GM10266 (cell line): ENCODE measurements around the gene NEK7.

ENCODE experiments used
- DNase-seq: peaks from one replicate; pipeline ENCODE4 v3.0.0; 2012; ENCODE audit errors: extremely low spot score
- TF ChIP-seq, protein P1 (sequence below): IDR thresholded peaks from 2 replicates; pipeline ENCODE4 v1.5.1; 2012; ENCODE audit warnings: mild to moderate bottlenecking, low read depth; ENCODE audit not compliant: control insufficient read depth, insufficient read depth; ENCODE audit errors: missing control alignments

Gene NEK7

DNA sequence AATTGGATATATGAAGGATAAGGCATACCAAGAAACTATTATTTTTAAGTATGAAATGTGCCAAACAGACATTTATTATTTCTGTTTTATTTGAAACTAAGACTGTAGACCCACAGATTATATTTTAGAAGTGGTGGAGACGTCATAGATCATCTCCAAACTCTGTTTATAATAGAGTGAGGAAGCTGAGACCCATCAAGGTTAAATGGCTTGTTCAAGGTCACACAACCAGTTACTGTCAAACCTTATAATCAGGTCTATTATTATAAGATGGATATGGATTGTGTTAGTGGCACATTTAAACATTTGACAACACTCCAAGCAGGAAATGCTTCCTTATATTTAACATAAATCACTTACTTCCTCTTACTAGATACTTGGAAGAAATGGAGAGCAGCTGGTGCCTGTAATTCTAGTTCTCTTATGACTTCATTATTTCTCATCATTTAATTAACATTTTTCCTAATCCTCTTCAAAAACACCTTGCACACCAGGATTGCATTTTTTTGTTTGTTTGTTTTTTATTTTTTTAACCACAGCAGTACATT lies 117.0 kb downstream of the NEK7 start:
- TF ChIP-seq, protein P1, sequence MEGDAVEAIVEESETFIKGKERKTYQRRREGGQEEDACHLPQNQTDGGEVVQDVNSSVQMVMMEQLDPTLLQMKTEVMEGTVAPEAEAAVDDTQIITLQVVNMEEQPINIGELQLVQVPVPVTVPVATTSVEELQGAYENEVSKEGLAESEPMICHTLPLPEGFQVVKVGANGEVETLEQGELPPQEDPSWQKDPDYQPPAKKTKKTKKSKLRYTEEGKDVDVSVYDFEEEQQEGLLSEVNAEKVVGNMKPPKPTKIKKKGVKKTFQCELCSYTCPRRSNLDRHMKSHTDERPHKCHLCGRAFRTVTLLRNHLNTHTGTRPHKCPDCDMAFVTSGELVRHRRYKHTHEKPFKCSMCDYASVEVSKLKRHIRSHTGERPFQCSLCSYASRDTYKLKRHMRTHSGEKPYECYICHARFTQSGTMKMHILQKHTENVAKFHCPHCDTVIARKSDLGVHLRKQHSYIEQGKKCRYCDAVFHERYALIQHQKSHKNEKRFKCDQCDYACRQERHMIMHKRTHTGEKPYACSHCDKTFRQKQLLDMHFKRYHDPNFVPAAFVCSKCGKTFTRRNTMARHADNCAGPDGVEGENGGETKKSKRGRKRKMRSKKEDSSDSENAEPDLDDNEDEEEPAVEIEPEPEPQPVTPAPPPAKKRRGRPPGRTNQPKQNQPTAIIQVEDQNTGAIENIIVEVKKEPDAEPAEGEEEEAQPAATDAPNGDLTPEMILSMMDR = no peak
- no peak for DNase-seq

DNA sequence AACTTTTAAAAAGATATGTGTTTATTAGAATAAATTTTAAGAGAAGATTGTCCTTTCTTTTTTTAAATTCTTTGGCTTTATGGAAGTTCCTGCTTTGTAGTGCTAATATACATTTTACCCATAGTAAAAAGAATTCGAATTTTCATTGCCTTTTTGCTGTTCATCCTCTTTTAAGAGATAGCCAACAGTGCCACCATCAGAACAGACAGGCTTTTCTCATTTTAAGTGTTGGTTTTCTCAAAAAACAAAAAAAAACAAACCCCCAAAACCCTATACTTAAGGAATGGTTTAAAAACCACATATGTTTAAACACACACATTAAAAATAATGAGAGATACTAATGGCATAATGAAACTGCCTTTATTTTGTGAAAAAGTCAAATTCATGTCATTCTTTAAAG lies 118.8 kb downstream of the NEK7 start:
- TF ChIP-seq, protein P1 = peak; percentile 6
- DNase-seq = no peak

DNA sequence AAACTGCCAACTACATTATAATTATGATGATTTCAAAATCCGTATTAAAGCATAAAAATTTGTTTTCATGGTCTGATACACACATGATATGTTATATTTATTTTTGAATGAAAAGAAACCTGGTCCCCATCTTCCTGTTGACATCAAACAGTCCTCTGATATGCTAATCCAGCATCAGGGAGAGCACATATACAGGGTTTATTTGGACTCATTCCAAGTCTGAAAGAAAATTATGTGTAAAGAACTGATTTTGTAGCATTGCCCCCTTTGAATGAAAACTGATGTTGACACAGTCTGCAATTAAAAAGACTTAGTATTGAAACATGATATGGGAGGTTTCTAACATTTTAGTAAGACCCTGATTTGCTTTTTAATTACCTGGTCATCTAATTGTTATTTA lies 119.4 kb downstream of the NEK7 start:
- TF ChIP-seq, protein P1 = no peak
- no peak for DNase-seq

DNA sequence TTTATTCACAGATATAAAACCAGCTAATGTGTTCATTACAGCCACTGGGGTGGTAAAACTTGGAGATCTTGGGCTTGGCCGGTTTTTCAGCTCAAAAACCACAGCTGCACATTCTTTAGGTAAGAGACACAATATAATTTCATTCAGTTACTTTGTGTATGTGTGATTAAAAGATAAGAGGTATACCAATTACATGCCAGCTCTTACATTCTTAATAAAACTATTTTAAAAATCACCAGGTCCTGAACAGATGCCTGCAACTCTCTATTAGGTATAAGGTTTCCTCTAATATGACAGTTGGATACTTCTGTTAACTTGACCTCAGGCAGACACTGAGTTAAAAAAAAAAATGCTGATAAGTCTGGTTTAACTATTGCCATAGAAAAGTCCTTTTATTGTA lies 122.1 kb downstream of the NEK7 start:
- TF ChIP-seq, protein P1 = no peak

DNA sequence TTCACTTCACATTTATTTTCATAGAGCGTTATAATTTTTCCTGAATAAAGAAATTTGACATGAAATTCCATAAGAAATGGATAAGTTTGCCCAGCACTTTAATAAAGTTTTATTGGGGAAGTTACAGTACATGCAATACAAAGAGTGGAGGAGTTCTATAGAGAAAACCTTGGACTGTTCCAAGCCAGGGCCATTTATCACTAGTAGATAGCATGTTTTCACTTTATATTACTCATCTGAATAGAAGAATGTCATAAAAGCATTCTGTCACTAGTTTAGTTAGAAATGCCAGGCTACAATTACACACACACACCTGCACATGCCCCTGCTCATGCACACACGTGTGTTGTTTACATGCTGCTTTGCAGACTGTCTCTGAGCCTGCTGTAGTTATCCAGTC lies 123.3 kb downstream of the NEK7 start:
- DNase-seq = no peak
- TF ChIP-seq, protein P1 = no peak

More for the DNA sequence above, 122.1 kb downstream of the NEK7 start:
- no peak for DNase-seq

- TF ChIP-seq, protein P1 = no peak
- no peak for DNase-seq
Observed at GRCh38 chr1:198281911-198282310, 125.1 kb downstream of the NEK7 start.

GRCh38 chr1:198283222-198283621 lies 126.4 kb downstream of the NEK7 start:
- no peak for DNase-seq
- TF ChIP-seq, protein P1 = no peak
